ENCODE measurements around the gene ATN1.

ATN1 gene

GRCh38 chr12:6944381-6945186 lies 16.8 kb downstream of the ATN1 start:
- FAIRE-seq (peak; percentile 54), DNase-seq (ENCODE audit: low spot score) (peak; percentile 82)

GRCh38 chr12:6945613-6946012 lies 17.9 kb downstream of the ATN1 start:
- DNase-seq (ENCODE audit: low spot score) (no peak), FAIRE-seq (no peak)

GRCh38 chr12:6946033-6946919 lies 18.5 kb downstream of the ATN1 start:
- peak; percentile 81 for FAIRE-seq
- peak; percentile 90 for DNase-seq (ENCODE audit: low spot score)

- FAIRE-seq (no peak), DNase-seq (ENCODE audit: low spot score) (no peak)
These were observed 19.2 kb downstream of the ATN1 start for GRCh38 chr12:6946920-6947374.

- DNase-seq (ENCODE audit: low spot score) (no peak), FAIRE-seq (no peak)
These were observed 19.9 kb downstream of the ATN1 start for GRCh38 chr12:6947615-6948014.

- no peak for FAIRE-seq
- no peak for DNase-seq (ENCODE audit: low spot score)
These were observed 21.3 kb downstream of the ATN1 start for GRCh38 chr12:6948873-6949594.

GRCh38 chr12:6950401-6950801 lies 22.6 kb downstream of the ATN1 start:
- no peak for FAIRE-seq
- DNase-seq (ENCODE audit: low spot score), result no peak

- DNase-seq (ENCODE audit: low spot score) (no peak), FAIRE-seq (no peak)
These were observed 23.2 kb downstream of the ATN1 start, which contains the start of gene PTPN6 for GRCh38 chr12:6950811-6951540. Gene PTPN6, plus strand, starts transcription at chr12:6951356. Its CDS starts 157 bp downstream, at chr12:6951513.

- DNase-seq (ENCODE audit: low spot score) (no peak), FAIRE-seq (no peak)
These were observed 23.9 kb downstream of the ATN1 start for GRCh38 chr12:6951551-6952120.

GRCh38 chr12:6952121-6952862 lies 24.5 kb downstream of the ATN1 start:
- FAIRE-seq (no peak), DNase-seq (ENCODE audit: low spot score) (no peak)

GRCh38 chr12:6952863-6953441 lies 25.2 kb downstream of the ATN1 start:
- DNase-seq (ENCODE audit: low spot score), result no peak
- FAIRE-seq, result no peak

- FAIRE-seq, result no peak
These were observed 25.9 kb downstream of the ATN1 start for GRCh38 chr12:6953442-6954315.

GRCh38 chr12:6954316-6955107 lies 26.8 kb downstream of the ATN1 start:
- no peak for FAIRE-seq

More at GRCh38 chr12:6953442-6954315, 25.9 kb downstream of the ATN1 start:
- no peak for DNase-seq (ENCODE audit: low spot score)

GRCh38 chr12:6955108-6956020 lies 27.6 kb downstream of the ATN1 start:
- FAIRE-seq (no peak), DNase-seq (ENCODE audit: low spot score) (no peak)

More at GRCh38 chr12:6954316-6955107, 26.8 kb downstream of the ATN1 start:
- DNase-seq (ENCODE audit: low spot score), result no peak

- FAIRE-seq (no peak), DNase-seq (ENCODE audit: low spot score) (no peak)
These were observed 28.4 kb downstream of the ATN1 start for GRCh38 chr12:6956021-6956727.
